ENCODE results near the gene KRTAP19-4. TPM values are rescaled to one million over a fixed set of nuclear protein-coding genes. Genes with fewer than 3 reads are reported as not detected.

The KRTAP19-4 gene
- total RNA-seq, 1 donor from 2014 or later = not detected

DNA sequence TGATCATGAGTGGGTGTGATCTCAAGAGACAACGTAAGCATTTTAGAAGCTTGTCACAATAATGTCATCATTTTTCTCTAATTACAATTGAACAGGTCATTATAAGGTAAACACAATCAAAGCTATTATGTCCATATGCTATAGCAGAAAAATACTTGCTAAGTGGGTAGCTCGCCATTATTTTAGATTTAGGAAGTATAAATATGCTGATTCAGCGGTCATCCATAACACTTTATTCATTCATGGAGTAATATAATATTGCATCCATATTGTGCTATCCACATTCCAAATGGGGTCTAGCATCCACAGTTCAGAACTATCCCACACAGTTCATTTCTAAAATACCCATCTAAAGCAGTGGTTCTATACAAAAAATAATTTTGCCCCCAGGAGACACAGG is 48.5 kb downstream of the KRTAP19-4 start:
- Histone ChIP-seq H3K9ac (no peak overlapping the region), H3K79me2 (ENCODE audit: low read depth) (no peaks in the 10 kb centered on the region), H4K20me1 (ENCODE audit: low read depth) (no peaks in the 10 kb centered on the region), H3K4me2 (no peak overlapping the region), H3K4me1 (no peaks in the 10 kb centered on the region), H3F3A (ENCODE audit: low read depth) (no peaks in the 10 kb centered on the region), H3K27me3 (no peaks in the 10 kb centered on the region), H3K4me3 (no peak overlapping the region), H2AFZ (replicated peaks) (no peak overlapping the region), H3K9me3 (ENCODE audit: low read depth) (no peaks in the 10 kb centered on the region), H3K36me3 (no peaks in the 10 kb centered on the region), H3K27ac (no peak overlapping the region)
- Mint-ChIP-seq H3K4me1 (no peaks in the 10 kb centered on the region), H3K27ac (no peak overlapping the region), H3K9me3 (no peaks in the 10 kb centered on the region), H3K36me3 (no peaks in the 10 kb centered on the region), H3K4me3 (no peak overlapping the region), H3K27me3 (ENCODE audit: insufficient read depth, low read depth) (no peaks in the 10 kb centered on the region)
- TF ChIP-seq EZH2phosphoT487 (IDR thresholded peaks at IDR 0.05) = no peak
- TF ChIP-seq, protein P1, sequence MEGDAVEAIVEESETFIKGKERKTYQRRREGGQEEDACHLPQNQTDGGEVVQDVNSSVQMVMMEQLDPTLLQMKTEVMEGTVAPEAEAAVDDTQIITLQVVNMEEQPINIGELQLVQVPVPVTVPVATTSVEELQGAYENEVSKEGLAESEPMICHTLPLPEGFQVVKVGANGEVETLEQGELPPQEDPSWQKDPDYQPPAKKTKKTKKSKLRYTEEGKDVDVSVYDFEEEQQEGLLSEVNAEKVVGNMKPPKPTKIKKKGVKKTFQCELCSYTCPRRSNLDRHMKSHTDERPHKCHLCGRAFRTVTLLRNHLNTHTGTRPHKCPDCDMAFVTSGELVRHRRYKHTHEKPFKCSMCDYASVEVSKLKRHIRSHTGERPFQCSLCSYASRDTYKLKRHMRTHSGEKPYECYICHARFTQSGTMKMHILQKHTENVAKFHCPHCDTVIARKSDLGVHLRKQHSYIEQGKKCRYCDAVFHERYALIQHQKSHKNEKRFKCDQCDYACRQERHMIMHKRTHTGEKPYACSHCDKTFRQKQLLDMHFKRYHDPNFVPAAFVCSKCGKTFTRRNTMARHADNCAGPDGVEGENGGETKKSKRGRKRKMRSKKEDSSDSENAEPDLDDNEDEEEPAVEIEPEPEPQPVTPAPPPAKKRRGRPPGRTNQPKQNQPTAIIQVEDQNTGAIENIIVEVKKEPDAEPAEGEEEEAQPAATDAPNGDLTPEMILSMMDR (IDR thresholded peaks at IDR 0.05) = no peak
- no peak for TF ChIP-seq EZH2 (IDR thresholded peaks at IDR 0.05)
- DNase-seq (ENCODE audit: low spot score) = no peak

- H3K36me3 Mint-ChIP-seq = no peaks in the 10 kb centered on the region
- Histone ChIP-seq H2AFZ (replicated peaks) (no peak overlapping the region), H3K27me3 (no peaks in the 10 kb centered on the region), H4K20me1 (ENCODE audit: low read depth) (no peaks in the 10 kb centered on the region), H3K4me1 (no peaks in the 10 kb centered on the region), H3K4me3 (no peak overlapping the region), H3K79me2 (ENCODE audit: low read depth) (no peaks in the 10 kb centered on the region), H3F3A (ENCODE audit: low read depth) (no peaks in the 10 kb centered on the region), H3K36me3 (no peaks in the 10 kb centered on the region), H3K27ac (no peak overlapping the region), H3K4me2 (no peak overlapping the region), H3K9ac (no peak overlapping the region), H3K9me3 (ENCODE audit: low read depth) (no peaks in the 10 kb centered on the region)
- H3K4me3 Mint-ChIP-seq = no peak overlapping the region
- TF ChIP-seq, protein P1 (IDR thresholded peaks at IDR 0.05) = no peak
- TF ChIP-seq EZH2 (IDR thresholded peaks at IDR 0.05) (no peak), EZH2phosphoT487 (IDR thresholded peaks at IDR 0.05) (no peak)
- H3K4me1 Mint-ChIP-seq = no peaks in the 10 kb centered on the region
- H3K27ac Mint-ChIP-seq = no peak overlapping the region
- H3K9me3 Mint-ChIP-seq = no peaks in the 10 kb centered on the region
- no peak for DNase-seq (ENCODE audit: low spot score)
- no peaks in the 10 kb centered on the region for H3K27me3 Mint-ChIP-seq (ENCODE audit: insufficient read depth, low read depth)
Measured at GRCh38 chr21:30447056-30447455, 49.9 kb downstream of the KRTAP19-4 start.

Small RNAs within 50 kb of the gene (small RNA-seq; reads per million reads assigned to genes)
- not detected for gene AP000567.1
- gene KRTAP19-10P = not detected
- gene KRTAP19-11P = not detected
- gene KRTAP19-9P = not detected

Other genes starting within 250 kb of the KRTAP19-4 start
- gene KRTAP24-1, start 214.2 kb downstream of the KRTAP19-4 start, total RNA-seq (ENCODE audit: low replicate concordance) = not detected in 2 replicates
- gene KRTAP25-1, start 207.7 kb downstream of the KRTAP19-4 start, total RNA-seq (ENCODE audit: low replicate concordance) = not detected in 2 replicates
- gene KRTAP26-1, start 176.8 kb downstream of the KRTAP19-4 start, total RNA-seq (ENCODE audit: low replicate concordance) = not detected in 2 replicates
- gene KRTAP27-1, start 159.5 kb downstream of the KRTAP19-4 start, total RNA-seq (ENCODE audit: low replicate concordance) = not detected in 2 replicates
- gene KRTAP23-1, start 148.6 kb downstream of the KRTAP19-4 start, total RNA-seq (ENCODE audit: low replicate concordance) = not detected in 2 replicates
- gene KRTAP13-2, start 124.9 kb downstream of the KRTAP19-4 start, total RNA-seq (ENCODE audit: low replicate concordance) = not detected in 2 replicates
- not detected in 2 replicates for gene KRTAP13-1, start 101.1 kb downstream of the KRTAP19-4 start, total RNA-seq (ENCODE audit: low replicate concordance)
- not detected in 2 replicates for gene KRTAP13-3, start 71.2 kb downstream of the KRTAP19-4 start, total RNA-seq (ENCODE audit: low replicate concordance)
- gene KRTAP13-4, start 66.9 kb downstream of the KRTAP19-4 start, total RNA-seq (ENCODE audit: low replicate concordance) = not detected in 2 replicates
- not detected in 2 replicates for gene KRTAP15-1, start 56.9 kb downstream of the KRTAP19-4 start, total RNA-seq (ENCODE audit: low replicate concordance)
- not detected in 2 replicates for gene KRTAP19-1, start 16.8 kb downstream of the KRTAP19-4 start, total RNA-seq (ENCODE audit: low replicate concordance)
- gene KRTAP19-2, start 9.7 kb downstream of the KRTAP19-4 start, total RNA-seq (ENCODE audit: low replicate concordance) = not detected in 2 replicates
- gene KRTAP19-3, start 5.2 kb downstream of the KRTAP19-4 start, total RNA-seq (ENCODE audit: low replicate concordance) = not detected in 2 replicates
- not detected in 2 replicates for gene KRTAP19-5, start 5.0 kb upstream of the KRTAP19-4 start, total RNA-seq (ENCODE audit: low replicate concordance)
- not detected in 2 replicates for gene KRTAP19-6, start 44.7 kb upstream of the KRTAP19-4 start, total RNA-seq (ENCODE audit: low replicate concordance)
- not detected in 2 replicates for gene KRTAP19-7, start 64.1 kb upstream of the KRTAP19-4 start, total RNA-seq (ENCODE audit: low replicate concordance)
- not detected in 2 replicates for gene KRTAP22-2, start 93.2 kb upstream of the KRTAP19-4 start, total RNA-seq (ENCODE audit: low replicate concordance)
- not detected in 2 replicates for gene KRTAP6-3, start 95.3 kb upstream of the KRTAP19-4 start, total RNA-seq (ENCODE audit: low replicate concordance)
- gene KRTAP6-2, start 101.7 kb upstream of the KRTAP19-4 start, total RNA-seq (ENCODE audit: low replicate concordance) = not detected in 2 replicates
- gene KRTAP22-1, start 103.9 kb upstream of the KRTAP19-4 start, total RNA-seq (ENCODE audit: low replicate concordance) = not detected in 2 replicates
- gene KRTAP6-1, start 116.8 kb upstream of the KRTAP19-4 start, total RNA-seq (ENCODE audit: low replicate concordance) = not detected in 2 replicates
- not detected in 2 replicates for gene KRTAP20-1, start 119.3 kb upstream of the KRTAP19-4 start, total RNA-seq (ENCODE audit: low replicate concordance)
- not detected in 2 replicates for gene KRTAP20-4, start 123.5 kb upstream of the KRTAP19-4 start, total RNA-seq (ENCODE audit: low replicate concordance)
- not detected in 2 replicates for gene KRTAP20-2, start 138.0 kb upstream of the KRTAP19-4 start, total RNA-seq (ENCODE audit: low replicate concordance)
- not detected in 2 replicates for gene KRTAP20-3, start 145.7 kb upstream of the KRTAP19-4 start, total RNA-seq (ENCODE audit: low replicate concordance)
- gene KRTAP21-3, start 221.6 kb upstream of the KRTAP19-4 start, total RNA-seq (ENCODE audit: low replicate concordance) = not detected in 2 replicates